Vagina (tissue), 2 donors: ENCODE results near the gene FAXDC2. TPM values are rescaled to one million over a fixed set of nuclear protein-coding genes. Genes with fewer than 3 reads are reported as not detected.
"Not testable (repeated sequence)": the region's sequence is repeated elsewhere in the genome, so short reads cannot be mapped to it uniquely, and the experiment has no call there.

Source experiments
- DNase-seq, 2 donors: peaks; one replicate each; pipeline ENCODE4 v3.0.0-alpha.2; 2017; ENCODE audit errors: extremely low spot score in 2 of 2
- H3K27ac ChIP-seq: fragments of 200-600 bp; sonication (generic); one replicate; pipeline ENCODE4 v1.5.1; 2019
- H3K27me3 ChIP-seq: fragments of 200-600 bp; sonication (generic); one replicate; pipeline ENCODE4 v1.5.1; 2019
- H3K36me3 ChIP-seq, 2 donors: fragments of 200-600 bp; sonication (generic); one replicate each; pipeline ENCODE4 v1.5.1; 2017 to 2019
- H3K4me1 ChIP-seq: fragments of 200-600 bp; sonication (generic); one replicate; pipeline ENCODE4 v1.5.1; 2019
- H3K4me3 ChIP-seq, 2 donors: fragments of 200-600 bp; sonication (generic); 1 replicate in 1 of 2; 2 replicates in 1 of 2; pipeline ENCODE4 v1.5.1; 2016 to 2019
- H3K9me3 ChIP-seq: fragments of 200-600 bp; sonication (generic); one replicate; pipeline ENCODE4 v1.5.1; 2019
- POLR2A ChIP-seq, 2 donors: fragments of 450-650 bp; IDR thresholded peaks; one replicate each; pipeline ENCODE4 v1.6.1; 2017; ENCODE audit warnings: antibody characterized with exemption in 2 of 2, mild to moderate bottlenecking in 2 of 2, moderate library complexity in 2 of 2
- POLR2AphosphoS5 ChIP-seq, 2 donors: sonication (generic); formaldehyde crosslinking; IDR thresholded peaks; one replicate each; pipeline ENCODE4 v1.9.0; 2017; ENCODE audit warnings: antibody characterized with exemption in 2 of 2, mild to moderate bottlenecking in 2 of 2, low read depth in 1 of 2; ENCODE audit not compliant: insufficient read depth in 1 of 2
- intact Hi-C: fragments of 100-400 bp; cut with DNase I; formaldehyde crosslinking; loops from one replicate; pipeline ENCODE4 v1.15.1; 2023
- total RNA-seq: library from RNA; depleted of rRNA; stranded (reverse); fragments of >200 nt; gene quantifications from one replicate; pipeline ENCODE4 v1.2.3, GENCODE V29; 2016
- TF ChIP-seq, protein P1 (sequence below), 3 experiments: fragments of 450-650 bp in 2 of 3; fragments of 200-600 bp in 1 of 3; sonication (generic) in 1 of 3; IDR thresholded peaks; one replicate each; pipeline ENCODE4 v1.5.1; 2017 to 2019; ENCODE audit warnings: antibody characterized with exemption in 3 of 3, mild to moderate bottlenecking in 2 of 3, moderate library complexity in 2 of 3

The FAXDC2 gene
- total RNA-seq, 1 donor from 2014 or later, result 35.4 TPM

DNA sequence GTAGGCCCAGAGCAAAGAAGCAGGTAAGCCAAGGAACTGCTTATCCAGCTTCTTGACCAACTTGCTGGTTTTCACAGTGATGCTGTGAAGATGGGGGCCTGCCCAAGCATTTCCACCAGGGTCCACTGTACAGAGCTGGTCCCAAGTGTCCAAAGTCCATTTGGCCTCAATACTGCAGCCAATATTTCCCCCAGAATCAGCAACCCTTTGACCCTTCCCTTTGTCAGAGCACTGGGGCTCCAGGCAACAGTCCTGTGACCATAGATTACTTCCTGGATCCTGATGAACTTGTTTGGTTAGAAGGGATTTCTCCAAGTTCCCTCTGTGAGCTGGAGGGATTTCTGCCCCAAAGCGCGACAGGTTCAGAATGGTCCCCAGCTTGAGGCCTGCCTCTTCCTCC is 26.3 kb downstream of the FAXDC2 start:
- intact Hi-C loops, result no loop called here
- no peak for DNase-seq
- Histone ChIP-seq H3K9me3 (no peaks in the 10 kb centered on the region), H3K4me3 (no peak overlapping the region), H3K27ac (no peak overlapping the region), H3K4me1 (no peaks in the 10 kb centered on the region), H3K36me3 (peaks cover 0 to 38% of the 10 kb centered on the region in 2 donors), H3K27me3 (no peaks in the 10 kb centered on the region)
- no peak for TF ChIP-seq POLR2AphosphoS5 (IDR thresholded peaks at IDR 0.05; ENCODE audit: insufficient read depth in 1 of 2, low read depth in 1 of 2)
- TF ChIP-seq, protein P1, sequence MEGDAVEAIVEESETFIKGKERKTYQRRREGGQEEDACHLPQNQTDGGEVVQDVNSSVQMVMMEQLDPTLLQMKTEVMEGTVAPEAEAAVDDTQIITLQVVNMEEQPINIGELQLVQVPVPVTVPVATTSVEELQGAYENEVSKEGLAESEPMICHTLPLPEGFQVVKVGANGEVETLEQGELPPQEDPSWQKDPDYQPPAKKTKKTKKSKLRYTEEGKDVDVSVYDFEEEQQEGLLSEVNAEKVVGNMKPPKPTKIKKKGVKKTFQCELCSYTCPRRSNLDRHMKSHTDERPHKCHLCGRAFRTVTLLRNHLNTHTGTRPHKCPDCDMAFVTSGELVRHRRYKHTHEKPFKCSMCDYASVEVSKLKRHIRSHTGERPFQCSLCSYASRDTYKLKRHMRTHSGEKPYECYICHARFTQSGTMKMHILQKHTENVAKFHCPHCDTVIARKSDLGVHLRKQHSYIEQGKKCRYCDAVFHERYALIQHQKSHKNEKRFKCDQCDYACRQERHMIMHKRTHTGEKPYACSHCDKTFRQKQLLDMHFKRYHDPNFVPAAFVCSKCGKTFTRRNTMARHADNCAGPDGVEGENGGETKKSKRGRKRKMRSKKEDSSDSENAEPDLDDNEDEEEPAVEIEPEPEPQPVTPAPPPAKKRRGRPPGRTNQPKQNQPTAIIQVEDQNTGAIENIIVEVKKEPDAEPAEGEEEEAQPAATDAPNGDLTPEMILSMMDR (IDR thresholded peaks at IDR 0.05), result no peak
- no peak for TF ChIP-seq POLR2A (IDR thresholded peaks at IDR 0.05)

DNA sequence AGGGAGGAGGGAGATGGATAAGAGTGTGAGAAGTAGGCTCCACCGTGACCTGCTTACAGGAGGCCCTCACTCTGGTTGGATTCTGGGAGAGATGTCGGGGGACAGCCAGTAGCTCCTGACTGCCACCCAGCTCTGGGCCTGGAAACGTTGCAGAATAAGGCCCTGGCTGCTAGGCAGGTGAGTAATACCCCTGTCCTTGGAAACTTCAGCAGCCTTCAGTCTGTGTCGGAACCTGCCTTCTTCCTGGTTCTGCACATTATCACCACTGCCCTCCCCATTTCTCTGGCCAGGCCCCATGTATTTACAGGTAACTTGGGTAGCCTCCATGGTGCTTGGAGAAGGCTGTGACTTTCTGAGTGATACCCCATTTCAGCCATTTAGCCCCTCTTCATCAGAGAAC is 26.8 kb downstream of the FAXDC2 start:
- no peak overlapping the region for H3K27ac ChIP-seq
- peaks cover 0 to 38% of the 10 kb centered on the region in 2 donors for H3K36me3 ChIP-seq

DNA sequence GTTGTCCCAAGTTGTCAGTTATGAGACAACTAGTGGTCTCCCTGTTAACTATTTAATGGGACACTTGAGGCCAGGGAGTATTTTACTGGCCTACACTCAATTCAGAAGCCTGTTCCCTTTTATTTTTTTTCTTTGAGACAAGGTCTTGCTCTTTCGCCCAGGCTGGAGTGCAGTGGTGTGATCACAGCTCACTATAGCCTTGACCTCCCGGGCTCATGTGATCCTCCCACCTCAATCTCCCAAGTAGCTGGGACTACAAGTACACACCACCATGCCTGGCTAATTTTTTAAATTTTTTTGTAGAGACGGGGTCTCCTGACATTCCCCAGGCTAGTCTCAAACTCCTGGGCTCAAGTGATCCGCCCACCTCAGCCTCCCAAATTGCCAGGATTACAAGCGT is 27.5 kb downstream of the FAXDC2 start:
- intact Hi-C loops, H3K27me3 ChIP-seq, H3K27ac ChIP-seq, H3K4me1 ChIP-seq, H3K4me3 ChIP-seq, H3K9me3 ChIP-seq, DNase-seq: not testable (repeated sequence)
- H3K36me3 ChIP-seq, result peaks cover 0 to 40% of the 10 kb centered on the region in 2 donors

More for the DNA sequence above, 26.8 kb downstream of the FAXDC2 start:
- no peak overlapping the region for H3K4me3 ChIP-seq
- no peaks in the 10 kb centered on the region for H3K4me1 ChIP-seq
- no peak for DNase-seq
- no peaks in the 10 kb centered on the region for H3K27me3 ChIP-seq
- intact Hi-C loops, result no loop called here
- TF ChIP-seq POLR2A (IDR thresholded peaks at IDR 0.05) (no peak), POLR2AphosphoS5 (IDR thresholded peaks at IDR 0.05; ENCODE audit: insufficient read depth in 1 of 2, low read depth in 1 of 2) (no peak)
- TF ChIP-seq, protein P1 (IDR thresholded peaks at IDR 0.05), result no peak
- no peaks in the 10 kb centered on the region for H3K9me3 ChIP-seq

DNA sequence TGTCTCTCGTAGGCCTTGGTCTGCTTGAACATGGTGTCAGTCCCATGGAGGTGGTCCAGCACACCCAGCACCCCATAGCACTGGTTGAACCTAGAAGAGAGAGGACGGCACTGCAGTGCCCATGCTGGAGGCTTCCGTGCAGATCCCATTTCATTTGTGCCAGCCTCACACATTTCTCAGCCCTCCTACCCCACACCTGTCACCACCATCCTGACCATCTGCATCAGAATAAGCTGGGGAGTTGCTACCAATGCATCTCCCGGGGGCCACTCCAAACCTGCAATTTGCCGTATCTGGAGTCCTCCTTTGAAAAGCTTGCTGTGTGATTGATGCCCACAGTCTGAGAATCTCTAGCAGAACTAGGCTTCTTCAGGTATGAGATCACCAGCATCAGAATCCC is 30.0 kb downstream of the FAXDC2 start:
- Histone ChIP-seq H3K9me3 (no peaks in the 10 kb centered on the region), H3K27ac (no peak overlapping the region), H3K4me1 (no peaks in the 10 kb centered on the region), H3K27me3 (no peaks in the 10 kb centered on the region), H3K4me3 (no peak overlapping the region), H3K36me3 (peaks cover 0 to 63% of the 10 kb centered on the region in 2 donors)
- intact Hi-C loops, result no loop called here
- TF ChIP-seq, protein P1 (IDR thresholded peaks at IDR 0.05), result no peak
- TF ChIP-seq POLR2A (IDR thresholded peaks at IDR 0.05), result no peak
- TF ChIP-seq POLR2AphosphoS5 (IDR thresholded peaks at IDR 0.05; ENCODE audit: insufficient read depth in 1 of 2, low read depth in 1 of 2), result no peak
- no peak for DNase-seq

DNA sequence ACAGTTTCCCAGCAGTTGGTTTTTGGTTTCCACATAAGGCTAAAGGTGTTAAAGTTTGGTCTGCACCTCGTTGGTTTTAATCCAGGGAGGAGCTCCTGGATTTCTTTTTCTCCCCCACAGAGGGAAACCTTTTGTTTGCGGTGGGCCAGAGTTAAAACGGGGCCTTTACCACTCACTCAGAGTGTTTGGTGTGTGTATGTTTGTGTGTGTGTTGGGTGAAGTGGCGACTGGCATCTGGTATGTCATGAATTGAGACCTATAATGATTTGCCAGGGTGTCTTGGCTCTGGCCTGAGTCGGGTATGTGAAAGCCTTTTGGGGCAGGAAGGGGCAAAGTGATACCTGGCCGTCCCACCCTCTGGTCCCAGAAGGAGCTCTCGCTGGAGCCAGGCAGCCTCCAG is 30.9 kb downstream of the FAXDC2 start:
- Histone ChIP-seq H3K4me1 (no peaks in the 10 kb centered on the region), H3K36me3 (peaks cover 0 to 72% of the 10 kb centered on the region in 2 donors), H3K27me3 (no peaks in the 10 kb centered on the region), H3K4me3 (no peak overlapping the region), H3K27ac (no peak overlapping the region), H3K9me3 (no peaks in the 10 kb centered on the region)
- intact Hi-C loops, result no loop called here
- TF ChIP-seq, protein P1 (IDR thresholded peaks at IDR 0.05), result no peak
- TF ChIP-seq POLR2A (IDR thresholded peaks at IDR 0.05), result no peak
- no peak for TF ChIP-seq POLR2AphosphoS5 (IDR thresholded peaks at IDR 0.05; ENCODE audit: insufficient read depth in 1 of 2, low read depth in 1 of 2)
- no peak for DNase-seq
